IMR-90 (cell line): ENCODE results near the gene PCP4.

Experiments used
- BHLHE40 ChIP-seq: fragments of 150-350 bp; IDR thresholded peaks from 2 replicates; pipeline ENCODE4 v1.6.1; 2016; ENCODE audit warnings: mild to moderate bottlenecking, low read depth, low read length
- CEBPB ChIP-seq: IDR thresholded peaks from 2 replicates; pipeline ENCODE4 v1.6.1; 2012; ENCODE audit warnings: low read depth, low read length, improper control_type of control experiment
- CHD1 ChIP-seq: IDR thresholded peaks from 2 replicates; pipeline ENCODE4 v1.6.1; 2012; ENCODE audit warnings: low read depth, low read length, improper control_type of control experiment
- CTCF ChIP-seq: conservative IDR thresholded peaks from 2 replicates; pipeline ENCODE4 v1.5.1; 2012; ENCODE audit warnings: mild to moderate bottlenecking, low read depth, low read length, improper control_type of control experiment
- ELK1 ChIP-seq: fragments of 150-350 bp; IDR thresholded peaks from 2 replicates; pipeline ENCODE4 v1.6.1; 2016; ENCODE audit warnings: low read depth, mild to moderate bottlenecking, low read length, moderate library complexity, borderline replicate concordance
- FOS ChIP-seq: fragments of 150-350 bp; IDR thresholded peaks from 2 replicates; pipeline ENCODE4 v1.6.1; 2016; ENCODE audit warnings: low read depth, low read length
- MAFK ChIP-seq: IDR thresholded peaks from 2 replicates; pipeline ENCODE4 v1.6.1; 2012; ENCODE audit warnings: low read depth, low read length, improper control_type of control experiment
- MXI1 ChIP-seq: IDR thresholded peaks from 2 replicates; pipeline ENCODE4 v1.6.1; 2012; ENCODE audit warnings: low read depth, mild to moderate bottlenecking, low read length, moderate library complexity, borderline replicate concordance
- POLR2A ChIP-seq: IDR thresholded peaks from 2 replicates; pipeline ENCODE4 v1.6.1; 2012; ENCODE audit warnings: mild to moderate bottlenecking, low read depth, low read length
- RCOR1 ChIP-seq: IDR thresholded peaks from 2 replicates; pipeline ENCODE4 v1.6.1; 2012; ENCODE audit warnings: mild to moderate bottlenecking, low read length, improper control_type of control experiment; ENCODE audit not compliant: insufficient replicate concordance
- RFX5 ChIP-seq: IDR thresholded peaks from 2 replicates; pipeline ENCODE4 v1.8.0; 2012; ENCODE audit warnings: low read depth, mild to moderate bottlenecking, low read length, moderate library complexity
- TF ChIP-seq, protein P1 (sequence below): fragments of 150-350 bp; IDR thresholded peaks from 2 replicates; pipeline ENCODE4 v1.6.1; 2017; ENCODE audit warnings: mild to moderate bottlenecking, antibody characterized with exemption, low read length, low read depth

- no peak for TF ChIP-seq CTCF
- TF ChIP-seq POLR2A: no peak
- no peak for TF ChIP-seq BHLHE40
- no peak for TF ChIP-seq RCOR1
- TF ChIP-seq, protein P1, sequence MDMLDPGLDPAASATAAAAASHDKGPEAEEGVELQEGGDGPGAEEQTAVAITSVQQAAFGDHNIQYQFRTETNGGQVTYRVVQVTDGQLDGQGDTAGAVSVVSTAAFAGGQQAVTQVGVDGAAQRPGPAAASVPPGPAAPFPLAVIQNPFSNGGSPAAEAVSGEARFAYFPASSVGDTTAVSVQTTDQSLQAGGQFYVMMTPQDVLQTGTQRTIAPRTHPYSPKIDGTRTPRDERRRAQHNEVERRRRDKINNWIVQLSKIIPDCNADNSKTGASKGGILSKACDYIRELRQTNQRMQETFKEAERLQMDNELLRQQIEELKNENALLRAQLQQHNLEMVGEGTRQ: no peak
- TF ChIP-seq MXI1: no peak
- no peak for TF ChIP-seq MAFK
- no peak for TF ChIP-seq CHD1
- no peak for TF ChIP-seq RFX5
- TF ChIP-seq FOS: no peak
- no peak for TF ChIP-seq CEBPB
- no peak for TF ChIP-seq ELK1
These were observed 35.7 kb downstream of the PCP4 start for GRCh38 chr21:39902986-39903385.
